MM.1S (cell line): ENCODE results near the gene C15orf62.

Experiments
- CTCF ChIP-seq: fragments of 300-600 bp; sonication (generic); IDR thresholded peaks from 2 replicates; pipeline ENCODE4 v1.5.1; 2016; ENCODE audit warnings: antibody characterized with exemption, low read length, mixed read lengths
- EZH2 ChIP-seq: fragments of 300-600 bp; sonication (generic); optimal IDR thresholded peaks from 2 replicates; pipeline ENCODE3; 2017; ENCODE audit warnings: low read depth, mild to moderate bottlenecking, antibody characterized with exemption, low read length, mixed read lengths

- TF ChIP-seq CTCF (no peak), EZH2 (no peak)
Observed at GRCh38 chr15:40815042-40815698, 45.4 kb downstream of the C15orf62 start.
